Stimulated activated CD4-positive, alpha-beta T cell treated with anti-CD3 and anti-CD28 coated beads, TNF-alpha, amount 100 ng/mL, for 24 hours (primary cell): Measurements from ENCODE around the gene MMP20.

Experiments
- DNase-seq, 3 experiments: peaks; one replicate each; pipeline ENCODE4 v3.0.0-alpha.2; 2020; ENCODE audit warnings: low read depth in 3 of 3

Gene MMP20

DNA sequence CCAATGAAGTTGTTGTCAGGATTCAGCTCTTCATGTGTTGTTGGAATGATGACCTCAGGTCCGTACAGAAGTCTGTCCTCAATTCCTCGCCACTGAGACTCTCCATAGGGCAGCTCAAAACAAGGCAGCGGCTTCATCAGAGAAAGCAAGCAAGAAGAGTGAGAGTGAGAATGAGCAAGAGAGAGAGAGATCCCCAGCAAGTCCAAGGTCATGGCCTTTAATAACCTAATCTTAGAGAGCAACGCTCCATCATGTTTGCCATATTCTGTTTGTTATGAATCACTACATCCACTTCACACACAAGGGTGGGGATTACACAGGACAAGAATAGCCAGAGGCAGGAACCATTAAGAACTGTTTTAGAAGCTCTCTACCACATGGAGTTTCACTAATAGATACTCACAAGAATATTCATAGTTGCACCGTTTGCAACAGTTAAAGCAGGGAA lies 71.3 kb downstream of the MMP20 start:
- DNase-seq: no peak

DNA sequence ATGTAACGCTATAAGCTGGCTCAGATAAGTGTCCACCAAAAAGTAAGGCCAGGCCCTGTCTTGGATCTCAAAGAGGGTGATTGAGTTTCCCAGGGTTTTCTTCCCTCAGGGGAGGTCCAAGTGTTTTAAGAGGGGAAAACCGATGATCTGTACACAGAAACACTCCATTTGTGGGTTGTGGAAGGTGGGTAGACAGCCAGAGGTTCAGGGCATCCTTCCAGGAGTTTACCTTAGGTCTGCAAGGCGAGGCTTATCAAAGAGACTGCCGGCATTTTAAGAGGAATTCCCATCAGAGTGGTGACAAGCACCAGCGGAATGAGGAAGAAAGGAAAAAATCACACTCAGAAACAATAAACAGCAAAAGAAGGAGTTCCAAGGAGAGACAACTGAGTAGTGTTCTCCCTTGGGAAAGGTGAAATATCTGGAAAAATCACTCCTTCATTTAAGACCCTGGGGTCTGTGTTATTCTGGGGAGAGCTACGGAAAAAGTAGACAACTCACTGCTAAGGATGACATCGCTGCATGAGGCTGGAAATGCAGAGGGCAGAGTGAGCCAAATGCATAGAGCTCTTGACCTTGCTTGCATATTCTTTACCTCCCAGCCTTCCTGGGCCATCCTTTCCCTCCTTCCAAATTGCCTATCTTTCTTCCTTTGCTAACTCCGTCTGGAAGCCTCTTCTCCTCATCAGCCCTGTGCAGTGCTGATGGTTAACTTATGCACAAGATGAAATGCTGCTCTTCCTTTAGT lies 72.5 kb downstream of the MMP20 start:
- DNase-seq: no peak

DNA sequence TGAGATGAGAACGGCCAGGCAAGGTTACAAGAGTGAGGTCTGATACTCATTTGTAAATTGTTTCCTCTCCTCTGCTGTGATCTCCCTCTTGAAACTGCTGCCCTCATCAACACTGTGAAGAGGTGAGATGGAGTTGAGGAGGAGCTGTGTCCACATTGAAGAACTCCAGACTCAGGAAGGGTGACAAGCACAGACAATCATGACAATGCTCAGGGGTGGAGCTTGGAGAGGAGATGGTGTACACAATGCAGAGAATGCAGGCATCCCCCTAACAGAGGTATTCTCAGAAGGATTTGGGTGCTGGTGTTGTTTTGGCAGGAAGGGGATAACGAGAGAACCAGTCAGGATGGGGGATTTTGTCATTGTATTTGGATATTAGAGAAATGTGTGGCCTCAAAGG lies 73.1 kb downstream of the MMP20 start:
- DNase-seq: no peak

DNA sequence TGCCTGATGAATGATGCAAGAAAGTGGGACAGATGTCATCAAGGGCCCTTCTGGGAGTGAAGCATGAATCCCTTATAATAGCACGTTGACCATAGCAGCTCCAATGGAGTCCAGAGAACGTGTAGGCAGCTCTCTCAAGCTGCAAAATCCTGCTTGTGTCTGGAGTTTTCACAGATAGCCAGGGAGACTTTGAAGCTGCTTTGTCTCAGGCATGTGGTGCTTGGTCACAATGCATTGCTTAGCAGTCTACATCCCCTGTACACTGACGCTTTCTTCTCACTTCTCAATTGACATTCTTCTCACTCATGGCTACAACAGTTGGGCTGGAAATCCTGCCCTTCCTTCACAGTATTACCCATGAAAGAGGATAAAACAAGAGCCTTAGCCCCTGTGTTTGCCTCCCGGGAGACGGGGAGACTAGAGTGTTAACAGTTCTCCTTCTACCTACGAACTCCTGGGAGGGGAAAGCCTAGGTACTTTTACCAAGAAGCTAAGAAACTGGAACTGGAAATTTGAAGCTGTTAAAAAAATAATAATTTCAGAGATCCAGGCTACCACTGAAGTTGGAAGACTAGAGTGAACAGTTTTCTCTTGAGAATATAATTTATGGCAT lies 73.9 kb downstream of the MMP20 start:
- no peak for DNase-seq

DNA sequence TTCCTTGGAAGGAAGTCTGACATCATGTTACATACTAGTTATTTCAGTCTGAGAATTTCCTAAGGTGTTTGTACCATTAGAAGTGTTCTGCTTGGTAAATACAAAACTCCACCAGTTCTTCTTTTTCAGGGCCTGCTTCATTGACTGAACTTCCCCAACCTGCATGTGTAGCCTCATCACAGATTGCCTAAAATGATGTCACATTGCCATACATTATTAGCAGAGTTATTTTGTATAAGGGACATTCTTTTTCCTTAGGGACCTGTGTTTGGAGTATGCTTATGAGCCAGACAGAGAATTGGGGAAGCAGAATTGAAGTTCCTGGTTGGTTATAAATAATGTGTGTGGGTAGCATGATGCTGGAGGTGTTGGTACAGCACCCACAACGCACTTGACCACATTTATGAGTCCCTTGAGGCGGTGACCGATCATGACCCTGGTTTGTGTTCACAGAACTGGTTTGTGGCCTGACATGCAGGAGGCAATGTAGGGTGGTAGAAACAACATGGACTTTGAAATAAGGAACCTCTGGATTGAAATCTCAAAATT lies 78.1 kb downstream of the MMP20 start:
- DNase-seq: no peak

DNA sequence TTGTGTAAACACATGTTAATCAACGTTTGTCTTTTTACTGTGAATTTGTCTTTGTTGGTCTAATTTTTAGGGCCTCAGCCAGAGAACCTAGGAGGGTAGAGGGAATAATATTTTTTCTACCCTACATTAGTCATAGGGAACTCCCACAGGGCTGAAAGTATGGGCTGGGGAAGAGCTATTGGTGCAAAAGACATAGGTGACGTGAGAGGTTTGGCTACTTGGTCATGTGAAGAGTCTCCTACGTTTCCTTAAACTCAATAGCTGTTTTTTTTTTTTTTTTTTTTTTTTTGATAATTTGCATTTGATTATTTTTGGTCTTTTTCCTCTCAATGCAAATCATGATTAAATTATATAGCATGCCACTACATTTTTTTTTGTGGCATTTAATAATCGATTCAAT lies 78.7 kb downstream of the MMP20 start:
- DNase-seq: no peak

DNA sequence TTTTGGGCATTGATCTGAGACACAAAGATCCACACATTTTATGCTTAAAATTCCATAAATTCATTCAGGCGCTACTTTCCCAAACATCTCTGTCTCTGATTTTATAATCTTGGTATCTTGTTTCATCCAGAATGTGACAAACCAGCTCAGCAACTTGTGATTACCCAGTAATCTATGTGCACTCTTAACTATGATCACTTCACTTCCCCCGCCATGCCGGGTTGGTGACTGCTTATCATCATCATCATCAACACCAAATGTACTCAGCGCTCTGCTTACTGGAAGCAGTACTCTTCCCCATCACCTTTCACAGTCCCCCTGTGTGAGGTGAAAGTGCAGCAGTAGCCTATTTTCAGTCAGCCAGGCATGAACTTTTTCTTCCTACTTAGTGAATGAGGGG lies 79.4 kb downstream of the MMP20 start:
- no peak for DNase-seq

DNA sequence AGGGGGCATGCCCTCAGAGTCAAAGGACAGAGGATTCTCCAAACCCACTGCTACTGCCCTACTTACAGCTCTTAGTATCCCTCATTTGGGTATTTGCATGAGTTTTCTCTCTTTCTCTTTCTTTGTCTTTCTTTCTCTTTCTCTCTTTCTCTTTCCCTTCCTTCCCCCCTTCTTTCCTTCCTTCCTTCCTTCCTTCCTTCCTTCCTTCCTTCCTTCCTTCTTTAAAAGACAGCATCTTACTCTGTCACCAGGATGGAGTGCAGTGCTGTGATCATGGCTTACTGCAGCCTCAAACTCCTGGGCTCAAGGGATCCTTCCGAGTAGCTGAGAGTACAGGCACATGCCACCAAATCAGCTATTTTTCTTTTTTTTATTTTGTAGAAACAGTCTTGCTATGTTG lies 80.5 kb downstream of the MMP20 start:
- no peak for DNase-seq

DNA sequence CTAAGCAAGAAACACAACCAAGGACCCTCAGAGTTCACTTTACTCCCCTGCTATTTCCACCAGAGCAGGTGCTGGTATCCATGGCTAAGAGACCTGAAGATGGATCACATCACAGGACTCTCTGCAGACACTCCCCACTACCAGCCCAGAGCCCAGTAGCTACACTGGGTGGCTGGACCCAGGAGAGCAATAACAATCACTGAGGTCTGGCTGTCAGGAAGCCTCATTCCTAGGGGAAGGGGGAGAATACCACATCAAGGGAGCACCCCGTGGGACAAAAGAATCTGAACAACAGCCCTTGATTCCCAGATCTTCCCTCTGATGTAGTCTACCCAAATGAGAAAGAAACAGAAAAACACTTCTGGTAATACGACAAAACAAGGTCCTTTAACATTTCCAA lies 85.6 kb downstream of the MMP20 start:
- no peak for DNase-seq

DNA sequence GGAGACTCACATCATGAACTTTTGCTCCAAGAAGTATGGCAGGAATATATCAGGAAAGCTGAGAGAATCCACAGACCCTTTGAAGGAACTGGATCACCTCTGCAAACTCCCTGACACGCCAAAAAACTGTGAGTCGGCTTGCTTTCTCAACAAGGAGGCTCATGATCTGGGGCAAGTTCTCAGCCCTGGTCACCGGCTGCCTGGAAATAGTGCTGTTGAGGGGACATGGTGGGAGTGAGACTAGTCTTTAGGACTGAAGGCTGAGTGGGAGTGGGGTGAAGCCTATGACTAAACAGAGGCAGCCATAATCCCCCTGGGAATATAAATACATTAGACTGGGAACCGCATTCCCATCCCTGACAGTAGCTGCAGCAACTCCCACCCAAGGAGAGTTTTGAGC lies 86.2 kb downstream of the MMP20 start:
- no peak for DNase-seq

DNA sequence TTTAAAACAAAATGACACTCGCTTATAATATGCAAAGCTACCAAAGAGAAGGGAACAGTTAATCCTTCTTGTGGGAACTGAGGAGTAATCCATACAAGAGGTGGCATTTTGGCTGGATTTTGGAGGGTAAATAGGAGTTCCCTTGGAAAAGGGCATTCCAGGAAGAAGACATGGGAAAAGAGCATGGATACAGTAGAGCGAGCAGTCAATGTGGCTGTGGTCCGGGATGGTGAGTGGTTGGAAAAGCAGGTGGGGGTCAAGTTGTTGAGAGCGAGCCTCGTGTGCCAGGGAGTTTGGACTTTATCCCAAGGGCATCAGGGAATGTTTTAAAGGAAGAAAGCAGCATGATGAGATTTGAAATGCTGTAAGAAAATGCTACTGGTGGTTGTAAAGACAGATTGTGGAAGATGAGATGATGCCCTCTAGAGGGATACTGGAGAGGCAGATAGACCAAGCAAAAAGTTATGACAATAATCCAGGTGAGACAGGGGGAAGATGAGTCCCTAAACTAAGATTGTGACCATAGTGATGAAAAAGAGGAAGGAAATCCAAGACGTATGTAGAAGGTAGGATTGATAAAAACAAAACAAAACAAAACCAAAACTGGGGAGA lies 90.8 kb downstream of the MMP20 start:
- no peak for DNase-seq

DNA sequence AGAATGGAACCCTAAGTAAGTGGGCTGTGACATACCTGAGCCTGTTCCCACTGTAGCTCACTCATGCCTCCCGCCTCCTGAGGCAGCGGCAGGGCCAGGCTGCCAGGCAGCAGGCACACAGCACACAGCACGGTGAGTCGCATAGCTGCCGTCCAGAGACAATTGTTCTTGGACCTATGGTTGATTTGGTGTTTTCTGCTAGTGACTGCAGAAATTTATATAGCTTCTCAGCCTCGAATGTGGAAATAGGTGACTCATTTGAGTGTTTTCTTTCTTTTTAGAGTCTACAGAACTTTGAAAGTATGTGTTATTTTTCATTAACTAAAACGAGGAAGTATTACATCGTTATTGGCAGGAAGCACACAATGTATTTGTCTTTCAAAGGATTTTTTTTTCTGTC lies 94.6 kb downstream of the MMP20 start, which contains the start of gene MMP7:
TSS of gene MMP7 (minus strand) at position 190 of the 400 bp plus-strand sequence. CDS start at position 143, 47 bp downstream.
- no peak for DNase-seq

DNA sequence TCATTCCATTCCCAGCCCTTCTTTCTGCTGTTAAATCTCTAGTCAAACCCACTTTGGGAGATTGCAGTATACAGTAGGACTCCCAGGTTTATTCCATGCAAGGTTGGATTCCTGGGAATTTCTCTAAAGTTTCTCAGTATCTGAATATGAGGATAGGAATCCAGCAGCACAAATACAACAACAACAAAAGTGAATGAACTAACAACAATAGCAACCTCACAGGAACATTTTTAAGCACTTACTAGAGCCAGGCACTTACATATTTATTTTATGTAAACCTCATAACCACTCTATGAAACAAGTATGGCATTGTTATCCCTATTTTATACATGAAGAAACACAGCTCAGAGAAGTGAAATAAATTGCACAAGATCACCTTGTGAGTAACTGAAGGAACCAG lies 96.5 kb downstream of the MMP20 start:
- no peak for DNase-seq

DNA sequence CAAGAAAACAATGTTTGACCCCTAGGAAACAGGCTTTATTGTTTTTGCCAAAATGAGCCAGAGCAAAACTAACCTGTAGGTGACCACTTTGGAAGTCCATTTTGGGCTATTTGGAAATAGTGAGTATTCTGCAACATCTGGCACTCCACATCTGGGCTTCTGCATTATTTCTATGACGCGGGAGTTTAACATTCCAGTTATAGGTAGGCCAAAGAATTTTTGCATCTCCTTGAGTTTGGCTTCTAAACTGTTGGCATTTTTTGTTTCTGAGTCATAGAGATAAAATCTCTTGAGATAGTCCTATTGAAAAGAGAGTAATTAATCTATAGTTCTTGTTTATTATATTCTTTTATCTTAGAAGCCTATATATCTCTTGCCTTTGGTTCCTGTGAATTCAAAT lies 97.4 kb downstream of the MMP20 start:
- no peak for DNase-seq

DNA sequence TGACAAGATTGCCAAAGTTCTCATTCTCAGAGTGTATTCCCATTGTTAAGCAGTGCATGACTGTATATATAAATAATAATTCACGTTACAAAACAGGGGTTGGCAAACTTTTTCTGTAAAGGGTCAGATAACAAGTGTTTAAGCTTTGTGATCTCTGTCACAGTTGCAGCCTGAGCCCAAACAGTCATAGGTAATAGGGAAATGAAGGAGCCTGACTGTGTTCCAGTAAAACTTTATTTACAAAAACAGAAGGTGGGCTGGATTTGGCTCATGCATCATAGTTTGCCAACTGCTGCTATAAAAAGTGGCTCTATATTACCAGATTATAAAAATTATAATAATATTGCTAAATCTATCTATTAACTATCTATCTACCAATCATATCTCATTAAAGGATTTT lies 98.1 kb downstream of the MMP20 start:
- DNase-seq: no peak
